Endometrial microvascular endothelial cells (primary cell): ENCODE data around the gene GMDS. TPM values are rescaled to one million over a fixed set of nuclear protein-coding genes. Genes with fewer than 3 reads are reported as not detected.

ENCODE experiments used
- in situ Hi-C: cut with HindIII; loops from 2 replicates; pipeline ENCODE4 v1.10.0; 2017; ENCODE audit warnings: low sequenced_read_pairs, low pct_unique_long_range_greater_than_20kb; ENCODE audit errors: inconsistent ontology term
- total RNA-seq: library from RNA; depleted of rRNA; stranded (reverse); fragments of >200 nt; gene quantifications from one replicate; pipeline ENCODE4 v1.2.3, GENCODE V29; 2015; ENCODE audit errors: inconsistent ontology term

GMDS gene
- total RNA-seq, 1 donor from 2014 or later, result 7.4 TPM

GRCh38 chr6:2185466-2185865, 59.9 kb downstream of the GMDS start:
- in situ Hi-C loops, result no loop called here

GRCh38 chr6:2184700-2185455, 60.5 kb downstream of the GMDS start:
- in situ Hi-C loops, result no loop called here

GRCh38 chr6:2183752-2184151, 61.7 kb downstream of the GMDS start:
- in situ Hi-C loops, result no loop called here

- in situ Hi-C loops, result no loop called here
These were observed 62.2 kb downstream of the GMDS start for GRCh38 chr6:2183246-2183645.

DNA sequence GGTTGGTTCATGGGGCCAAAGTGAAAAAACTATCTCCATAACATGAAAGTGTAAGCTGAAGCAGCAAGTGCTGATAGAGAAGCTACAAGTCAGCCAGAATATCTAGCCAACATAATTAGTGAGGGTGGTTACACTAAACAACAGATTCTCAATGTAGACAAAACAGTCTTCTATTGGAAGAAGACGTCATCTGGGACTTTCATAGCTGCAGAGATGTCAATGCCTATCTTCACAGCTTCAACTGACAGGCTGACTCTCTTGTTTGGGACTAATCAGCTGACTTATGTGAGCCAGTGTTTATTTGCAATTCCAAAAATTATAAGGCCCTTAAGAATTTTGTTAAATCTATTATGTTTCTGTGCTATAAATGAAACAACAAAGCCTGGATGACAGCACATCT, 63.2 kb downstream of the GMDS start:
- in situ Hi-C loops, result no loop called here

DNA sequence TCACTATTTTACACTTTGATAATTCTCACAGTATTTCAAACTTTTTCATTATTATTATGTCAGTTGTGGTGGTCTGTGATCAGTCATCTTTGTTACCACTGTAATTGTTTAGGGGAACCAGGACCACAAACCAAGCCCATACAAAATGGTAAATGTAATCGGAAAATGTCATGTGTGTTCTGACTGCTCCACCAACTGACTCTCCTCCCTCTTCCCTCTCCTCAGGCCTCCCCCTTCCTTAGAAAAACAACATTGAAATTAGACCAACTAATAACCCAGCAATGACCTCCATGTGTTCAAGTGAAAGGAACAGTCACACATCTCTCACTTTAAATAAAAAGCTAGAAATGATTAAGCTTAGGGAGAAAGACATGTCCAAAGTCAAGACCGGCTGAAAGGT, 63.8 kb downstream of the GMDS start:
- in situ Hi-C loops, result no loop called here

GRCh38 chr6:2179950-2180349, 65.5 kb downstream of the GMDS start:
- in situ Hi-C loops, result no loop called here

DNA sequence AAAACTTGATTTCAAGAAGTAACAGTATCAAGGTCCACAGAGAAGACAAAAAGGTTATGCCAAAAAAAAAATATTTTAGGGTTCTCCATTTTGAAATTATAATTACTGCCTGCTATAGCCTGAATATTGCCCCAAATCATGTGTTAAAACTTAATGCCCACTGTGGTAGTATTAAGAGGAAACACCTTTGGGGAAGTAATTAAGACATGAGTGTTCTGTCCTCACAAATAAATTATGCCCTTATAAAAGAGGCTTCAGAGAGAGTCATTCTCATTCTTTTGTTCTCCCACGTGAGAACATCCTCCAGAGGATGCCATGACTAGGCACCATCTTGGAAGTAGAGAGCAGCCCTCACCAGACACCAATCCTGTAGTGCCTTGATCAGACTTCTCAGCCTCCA, 66.2 kb downstream of the GMDS start:
- in situ Hi-C loops, result no loop called here

DNA sequence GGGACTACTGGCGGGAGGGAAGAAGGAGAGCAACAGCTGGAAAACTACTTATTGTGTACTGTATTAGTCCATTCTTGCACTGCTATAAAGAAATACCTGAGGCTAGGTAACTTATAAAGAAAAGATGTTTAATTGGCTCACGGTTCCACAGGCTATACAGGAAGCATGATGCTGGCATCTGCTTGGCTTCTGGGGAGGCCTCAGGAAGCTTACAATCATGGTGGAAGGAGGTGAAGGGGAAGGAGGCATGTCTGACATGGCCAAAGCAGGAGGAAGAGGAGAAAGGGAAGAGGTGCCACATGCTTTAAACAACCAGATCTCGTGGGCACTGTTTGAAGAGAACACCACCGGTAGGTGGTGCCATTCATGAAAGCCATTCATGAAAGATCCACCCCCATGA, 67.3 kb downstream of the GMDS start:
- in situ Hi-C loops, result no loop called here

DNA sequence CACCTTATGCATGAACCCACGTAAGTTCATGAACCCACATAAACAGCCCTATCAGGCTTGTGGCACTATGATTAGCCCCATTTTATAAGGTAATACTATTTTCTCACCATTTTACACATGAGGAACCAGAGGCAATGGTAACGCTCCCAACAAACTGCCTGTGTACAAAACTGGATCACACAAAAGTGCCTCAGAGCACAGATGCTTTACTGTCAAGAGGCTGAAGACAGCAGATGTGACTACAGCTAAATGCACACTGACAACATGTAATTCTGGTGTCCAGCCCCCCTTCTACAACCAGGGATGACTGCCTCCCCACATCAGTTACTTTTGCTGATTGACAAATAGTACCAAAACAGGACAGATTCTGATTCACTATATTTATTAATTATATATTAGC, 69.6 kb downstream of the GMDS start:
- in situ Hi-C loops, result no loop called here

- in situ Hi-C loops, result no loop called here
These were observed 72.0 kb downstream of the GMDS start for GRCh38 chr6:2173203-2173961.

DNA sequence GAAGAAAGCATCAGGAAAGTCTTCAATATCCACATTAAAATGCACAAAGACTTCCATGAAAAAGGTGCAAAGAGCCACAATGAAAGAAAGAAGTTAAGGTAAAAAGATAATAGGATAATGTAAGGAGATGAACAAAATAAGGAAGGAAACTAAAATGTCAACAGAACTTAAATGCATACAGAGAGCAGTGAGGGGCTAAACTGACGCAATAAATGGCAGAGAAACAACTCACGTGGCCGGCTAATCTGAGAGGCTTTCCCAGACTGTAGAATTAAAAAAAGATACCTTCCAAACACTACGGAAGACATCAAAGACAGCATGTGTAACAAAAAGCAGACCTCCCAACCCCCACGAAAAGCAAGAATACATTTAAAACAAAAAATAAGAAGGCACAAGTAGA, 73.7 kb downstream of the GMDS start:
- in situ Hi-C loops, result no loop called here

GRCh38 chr6:2168480-2168879, 76.9 kb downstream of the GMDS start:
- in situ Hi-C loops, result no loop called here

DNA sequence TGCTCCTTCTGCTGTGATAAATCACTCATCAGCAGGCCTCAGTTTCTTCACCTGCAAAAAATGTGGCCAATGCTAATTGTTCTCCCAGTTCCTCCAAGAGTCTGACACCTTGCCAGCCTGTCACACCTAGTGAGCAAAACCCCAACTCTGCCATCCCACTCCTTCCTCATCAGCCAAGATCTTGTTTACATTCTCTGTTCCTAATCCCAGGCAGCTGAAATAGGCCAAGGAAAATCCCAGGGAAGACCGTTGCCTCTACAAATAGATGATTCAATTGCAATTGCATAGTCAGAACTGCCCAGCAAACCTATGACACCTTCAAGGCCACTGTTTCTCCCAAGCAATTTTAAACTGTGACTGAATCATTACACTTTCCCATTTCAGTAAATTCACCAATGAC, 78.7 kb downstream of the GMDS start:
- in situ Hi-C loops, result no loop called here

GRCh38 chr6:2165286-2165685, 80.1 kb downstream of the GMDS start:
- in situ Hi-C loops, result no loop called here

GRCh38 chr6:2164481-2164880, 80.9 kb downstream of the GMDS start:
- in situ Hi-C loops, result no loop called here

DNA sequence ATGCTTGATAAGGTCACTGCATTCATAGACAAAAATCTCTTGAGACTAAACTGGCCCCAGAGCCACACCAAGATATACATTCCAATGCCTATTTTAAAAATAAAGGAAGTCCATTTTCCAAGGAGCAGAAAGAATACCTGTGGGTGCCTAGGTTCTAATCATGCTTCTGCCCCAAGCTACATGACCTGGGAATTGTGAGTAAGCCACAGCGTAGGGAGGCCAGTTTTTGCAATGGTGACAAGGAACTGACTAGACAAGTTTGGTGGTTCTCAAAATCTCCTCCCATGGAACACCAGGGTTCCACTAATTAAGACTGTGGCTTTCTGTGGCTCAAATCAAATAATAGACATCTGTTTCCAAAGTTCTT, 83.3 kb downstream of the GMDS start:
- in situ Hi-C loops, result no loop called here

GRCh38 chr6:2158596-2159271, 86.7 kb downstream of the GMDS start:
- in situ Hi-C loops, result no loop called here

DNA sequence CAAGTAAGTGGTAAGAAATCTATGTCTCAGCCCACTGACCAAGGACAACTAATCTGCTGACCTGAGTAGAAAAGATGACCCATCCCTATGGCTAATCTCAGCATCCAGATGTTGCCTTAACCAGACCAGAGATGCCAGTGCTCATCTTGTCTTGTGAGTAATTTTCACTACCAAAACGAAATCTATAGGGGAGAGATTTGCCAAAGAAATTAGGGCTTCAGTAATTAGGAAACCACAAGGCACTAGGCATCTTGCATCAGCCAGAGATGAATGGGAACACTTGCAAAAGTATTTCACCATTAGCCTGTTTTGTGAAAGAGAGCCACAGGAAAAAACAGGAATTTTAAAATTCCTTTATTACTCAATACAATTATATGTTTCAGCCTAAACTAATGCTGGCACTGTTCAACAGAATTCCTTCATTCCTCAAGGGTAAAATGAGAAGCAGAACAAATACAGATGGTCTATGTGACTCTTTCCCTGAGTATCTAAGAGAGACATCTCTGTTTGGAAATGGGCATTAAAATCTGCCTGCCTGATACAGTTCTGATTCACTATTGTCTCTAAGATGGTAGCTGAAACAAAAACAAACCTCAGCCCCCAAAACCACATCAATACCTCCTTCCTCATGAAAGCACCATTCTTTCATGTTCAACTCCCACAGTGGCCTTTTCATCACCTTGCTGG, 87.8 kb downstream of the GMDS start:
- in situ Hi-C loops, result no loop called here
